LNCaP clone FGC (cell line): ENCODE data around the gene BCAS3.

Source experiments
- DNase-seq: peaks from one replicate; pipeline ENCODE4 v3.0.0-alpha.2; 2011; ENCODE audit warnings: low read depth
- H3K4me3 ChIP-seq: 2 replicates; pipeline ENCODE4 v1.5.1; 2011; ENCODE audit warnings: mild to moderate bottlenecking, low read depth, low read length, control low read depth
- TF ChIP-seq, protein P1 (sequence below): IDR thresholded peaks from 2 replicates; pipeline ENCODE4 v1.5.1; 2012; ENCODE audit warnings: mild to moderate bottlenecking; ENCODE audit not compliant: control insufficient read depth, insufficient read depth; ENCODE audit errors: extremely low read depth

Gene BCAS3

DNA sequence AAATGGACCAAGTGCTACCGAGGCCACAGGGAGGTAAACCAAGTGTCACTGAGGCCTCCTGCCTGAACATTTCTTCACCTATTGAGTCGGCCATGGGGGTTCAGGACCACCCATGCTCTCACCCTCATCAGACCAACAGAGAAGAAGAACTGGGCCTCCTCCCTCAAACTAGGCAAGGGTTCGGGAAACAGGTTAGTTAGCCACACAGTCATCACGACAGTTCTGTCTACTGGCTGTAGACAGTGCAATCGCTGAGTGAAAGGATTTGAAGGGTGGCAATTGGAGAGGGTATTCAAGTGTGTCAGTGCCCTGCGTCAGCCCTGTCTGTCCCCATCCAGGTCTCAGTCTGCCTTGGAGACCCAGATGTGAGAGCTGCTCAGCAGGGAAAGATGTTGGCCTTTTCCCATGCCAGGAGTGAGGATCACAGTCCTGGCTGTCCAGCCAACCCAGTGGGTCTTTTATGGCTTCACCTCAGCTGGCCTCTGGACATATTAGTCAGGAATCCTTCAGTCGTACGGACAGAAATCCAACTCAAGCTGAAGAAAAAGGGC lies 741.9 kb downstream of the BCAS3 start:
- no peak overlapping the region for H3K4me3 ChIP-seq
- TF ChIP-seq, protein P1, sequence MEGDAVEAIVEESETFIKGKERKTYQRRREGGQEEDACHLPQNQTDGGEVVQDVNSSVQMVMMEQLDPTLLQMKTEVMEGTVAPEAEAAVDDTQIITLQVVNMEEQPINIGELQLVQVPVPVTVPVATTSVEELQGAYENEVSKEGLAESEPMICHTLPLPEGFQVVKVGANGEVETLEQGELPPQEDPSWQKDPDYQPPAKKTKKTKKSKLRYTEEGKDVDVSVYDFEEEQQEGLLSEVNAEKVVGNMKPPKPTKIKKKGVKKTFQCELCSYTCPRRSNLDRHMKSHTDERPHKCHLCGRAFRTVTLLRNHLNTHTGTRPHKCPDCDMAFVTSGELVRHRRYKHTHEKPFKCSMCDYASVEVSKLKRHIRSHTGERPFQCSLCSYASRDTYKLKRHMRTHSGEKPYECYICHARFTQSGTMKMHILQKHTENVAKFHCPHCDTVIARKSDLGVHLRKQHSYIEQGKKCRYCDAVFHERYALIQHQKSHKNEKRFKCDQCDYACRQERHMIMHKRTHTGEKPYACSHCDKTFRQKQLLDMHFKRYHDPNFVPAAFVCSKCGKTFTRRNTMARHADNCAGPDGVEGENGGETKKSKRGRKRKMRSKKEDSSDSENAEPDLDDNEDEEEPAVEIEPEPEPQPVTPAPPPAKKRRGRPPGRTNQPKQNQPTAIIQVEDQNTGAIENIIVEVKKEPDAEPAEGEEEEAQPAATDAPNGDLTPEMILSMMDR, result no peak
- no peak for DNase-seq

DNA sequence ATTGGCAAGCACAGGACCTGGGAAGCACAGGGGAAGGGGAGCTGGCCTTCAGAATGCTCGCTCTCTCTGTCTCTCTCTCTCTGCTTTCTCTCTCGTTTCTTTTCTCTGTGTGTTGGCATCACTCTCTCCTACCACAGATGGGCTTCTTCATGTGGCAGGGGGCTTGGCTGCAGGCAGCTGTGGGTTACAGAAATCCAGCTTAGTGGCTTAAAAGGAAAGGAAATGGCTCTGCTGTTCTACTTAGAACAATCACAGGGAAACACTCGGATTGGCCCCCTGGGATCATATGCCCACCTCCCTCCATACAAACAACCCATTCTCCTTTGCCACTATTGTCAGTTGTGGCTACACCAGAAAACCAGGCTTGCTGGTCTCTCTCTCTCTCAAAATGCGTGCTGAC lies 742.4 kb downstream of the BCAS3 start:
- no peak for DNase-seq
- TF ChIP-seq, protein P1, result no peak
- no peak overlapping the region for H3K4me3 ChIP-seq

DNA sequence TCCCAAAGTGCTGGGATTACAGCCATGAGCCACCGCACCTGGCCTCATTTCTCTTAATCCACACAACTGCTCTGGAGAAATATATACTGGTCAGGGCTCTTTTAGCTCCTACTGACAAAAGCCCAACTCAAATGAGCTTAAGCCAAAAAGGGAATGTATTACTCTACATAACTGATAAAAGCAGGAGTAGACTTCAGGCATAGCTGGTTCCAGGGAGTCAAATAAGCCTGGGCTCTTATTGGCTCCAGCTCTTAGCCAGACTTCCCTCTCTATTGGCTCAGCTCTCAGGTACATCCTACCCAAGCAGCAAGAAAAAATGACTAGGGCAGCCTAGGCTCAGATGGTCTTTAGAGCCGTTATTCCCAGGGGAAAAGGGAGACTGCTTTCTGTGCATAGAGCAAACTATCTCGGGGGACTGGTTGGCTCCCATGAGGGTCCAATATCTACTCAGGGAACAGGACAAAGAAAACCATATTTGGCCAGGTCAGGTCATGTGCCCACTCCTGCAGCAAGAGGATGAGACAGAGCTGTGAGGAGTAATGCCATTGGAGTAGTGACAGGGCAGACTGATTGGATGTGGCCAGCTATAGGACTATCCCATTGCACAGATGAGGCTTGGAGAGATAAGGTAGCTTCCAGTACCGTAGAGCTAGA lies 743.2 kb downstream of the BCAS3 start:
- TF ChIP-seq, protein P1, result no peak
- H3K4me3 ChIP-seq, result no peak overlapping the region
- no peak for DNase-seq

DNA sequence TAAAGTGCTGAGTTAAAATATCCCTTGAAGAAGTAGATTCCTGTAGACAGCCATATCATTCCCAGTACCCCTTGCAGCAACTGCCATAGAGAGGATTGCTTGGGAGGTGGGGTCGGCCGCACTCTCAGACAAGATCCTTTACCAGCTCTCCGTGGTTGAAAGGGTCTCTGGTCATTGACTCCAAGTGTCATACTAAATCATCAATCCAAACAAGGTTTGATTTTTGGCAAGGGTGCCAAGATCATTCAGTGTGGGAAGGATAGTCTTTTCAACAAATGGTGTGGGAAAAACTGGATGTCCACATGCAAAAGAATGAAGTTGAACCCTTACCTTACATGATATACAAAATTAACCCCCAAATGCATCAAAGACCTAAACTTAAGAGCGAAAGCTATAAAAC lies 743.8 kb downstream of the BCAS3 start:
- no peak overlapping the region for H3K4me3 ChIP-seq
- no peak for DNase-seq
- TF ChIP-seq, protein P1, result no peak

DNA sequence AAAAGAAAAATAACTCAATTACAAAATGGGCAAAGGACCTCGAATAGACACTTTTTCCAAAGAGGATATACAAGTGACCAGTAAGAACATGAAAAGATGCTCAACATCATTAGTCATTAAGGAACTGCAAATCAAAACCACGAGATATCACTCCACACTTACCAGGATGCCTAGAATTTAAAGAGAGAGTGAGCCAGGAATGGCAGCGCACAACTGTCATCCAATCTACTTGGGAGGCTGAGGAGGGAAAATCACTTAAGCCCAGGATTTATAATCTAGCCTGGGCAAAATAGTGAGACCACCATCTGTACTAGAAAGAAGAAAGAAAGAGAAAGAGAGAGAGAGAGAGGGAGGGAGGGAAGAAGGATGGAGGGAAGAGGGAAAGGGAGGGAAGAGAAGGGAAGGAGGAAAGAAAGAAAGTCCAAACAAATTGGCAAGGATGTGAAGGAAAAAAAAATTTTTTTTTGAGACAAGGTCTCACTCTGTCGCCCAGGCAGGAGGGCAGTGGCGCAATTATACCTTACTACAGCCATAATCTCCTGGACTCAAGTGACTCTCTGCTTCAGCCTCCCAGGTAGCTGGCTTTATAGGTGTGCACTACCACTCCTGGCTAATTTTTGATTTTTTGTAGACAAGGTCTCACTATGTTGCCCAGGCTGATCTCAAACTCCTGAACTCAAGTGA lies 744.6 kb downstream of the BCAS3 start:
- no peak for DNase-seq
- TF ChIP-seq, protein P1, result no peak
- H3K4me3 ChIP-seq, result no peak overlapping the region

DNA sequence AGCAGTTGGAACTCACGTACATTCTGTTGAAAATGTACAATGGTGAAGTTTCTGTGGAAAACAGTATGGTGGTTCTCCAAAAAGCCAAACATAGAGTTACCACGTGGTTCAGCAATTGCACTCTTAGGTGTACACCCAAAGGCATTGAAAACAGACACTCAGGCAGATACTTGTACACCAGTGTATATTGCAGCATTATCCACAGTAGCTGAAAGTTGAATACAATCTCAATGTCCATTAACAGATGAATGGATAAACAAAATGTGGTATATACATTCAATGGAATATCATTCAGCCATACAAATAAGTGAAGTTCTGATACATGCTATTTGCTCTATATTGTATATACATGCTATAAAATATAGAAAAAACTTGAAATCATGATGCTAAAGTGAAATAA lies 745.2 kb downstream of the BCAS3 start:
- H3K4me3 ChIP-seq, result no peak overlapping the region
- TF ChIP-seq, protein P1, result no peak
- no peak for DNase-seq
